Psoas muscle (tissue), 8 donors: Measurements from ENCODE around the gene NTSR2. TPM values are rescaled to one million over a fixed set of nuclear protein-coding genes. Genes with fewer than 3 reads are reported as not detected.

Experiments used
- ATAC-seq, 4 donors: fragments of 200-7000 bp; cut with Tn5 transposase; one replicate each; pipeline ENCODE4 v1.9.1; 2020; ENCODE audit warnings: moderate library complexity in 3 of 4, mild to moderate bottlenecking in 2 of 4
- DNase-seq, 2 donors: peaks; one replicate each; pipeline ENCODE4 v3.0.0-alpha.2; 2020
- H3K27ac ChIP-seq: fragments of 200-600 bp; one replicate; pipeline ENCODE4 v1.8.0; 2022
- H3K27me3 ChIP-seq, 3 donors: fragments of 200-600 bp in 1 of 3; one replicate each; pipeline versions ENCODE4 v1.6.1 to v1.8.0; 2013 to 2022; ENCODE audit warnings: low read length in 2 of 3, mild to moderate bottlenecking in 2 of 3, moderate library complexity in 1 of 3; ENCODE audit not compliant: insufficient read depth in 3 of 3
- H3K36me3 ChIP-seq, 2 donors: fragments of 200-600 bp in 1 of 2; one replicate each; pipeline versions ENCODE4 v1.6.1 to v1.8.0; 2013 to 2022; ENCODE audit warnings: low read depth in 1 of 2, mild to moderate bottlenecking in 1 of 2, moderate library complexity in 1 of 2; ENCODE audit not compliant: insufficient read depth in 1 of 2
- H3K4me1 ChIP-seq: fragments of 200-600 bp; one replicate; pipeline ENCODE4 v1.8.0; 2022
- H3K4me3 ChIP-seq: fragments of 200-600 bp; one replicate; pipeline ENCODE4 v1.8.0; 2022; ENCODE audit warnings: mild to moderate bottlenecking
- H3K9me3 ChIP-seq: fragments of 200-600 bp; one replicate; pipeline ENCODE4 v1.8.0; 2022
- WGBS, 3 donors: extraction: QIAGEN DNeasy Blood & Tissue Kit; methylation state at CpG; one replicate each; pipeline versions ENCODE4 v1.1.6 to v1.1.7; 2013; 5-methylcytosine and 5-hydroxymethylcytosine counted together
- intact Hi-C, 2 donors: fragments of 100-400 bp; cut with DNase I; formaldehyde crosslinking; loops; one replicate each; pipeline versions ENCODE4 v1.11.0 to v1.14.2; 2022
- polyA plus RNA-seq, 3 donors: library from polyadenylated mRNA; stranded (reverse); fragments of 200-250 nt; gene quantifications; one replicate each; pipeline ENCODE4 v1.2.3, GENCODE V29; 2013
- total RNA-seq, 4 donors: library from RNA; stranded (reverse); fragmentation: NEBNext Ultra II Directional in 2 of 4; extraction: Animal tissue kit (Norgen Biotek cat#: 25700) in 2 of 4; gene quantifications; one replicate each; pipeline versions ENCODE4 v1.2.1 to v1.2.4, GENCODE V29; 2021 to 2023
- TF ChIP-seq, protein P1 (sequence below): fragments of 200-600 bp; IDR thresholded peaks from one replicate; pipeline ENCODE4 v1.8.0; 2022; ENCODE audit warnings: antibody characterized with exemption
- donor health status: healthy with polysubstance abuse.
- donor health status: DM: no; HTN: no; CAD: no; lungs with moderate emphysema.
- donor health status: Bipolar disorder and iron deficiency.
- donor health status: healthy.
- donor health status: DM: yes; HTN: yes; CAD: no.
- donor health status: DM: no; HTN: no; CAD: no.
- donor health status: DM: no; HTN: no; CAD: no.
- donor health status: DM: yes; HTN: yes; CAD: no.

Gene NTSR2
- total and polyA plus RNA-seq, 7 donors, result 0.18 to 0.97 (median 0.35) TPM; not detected in 1

DNA sequence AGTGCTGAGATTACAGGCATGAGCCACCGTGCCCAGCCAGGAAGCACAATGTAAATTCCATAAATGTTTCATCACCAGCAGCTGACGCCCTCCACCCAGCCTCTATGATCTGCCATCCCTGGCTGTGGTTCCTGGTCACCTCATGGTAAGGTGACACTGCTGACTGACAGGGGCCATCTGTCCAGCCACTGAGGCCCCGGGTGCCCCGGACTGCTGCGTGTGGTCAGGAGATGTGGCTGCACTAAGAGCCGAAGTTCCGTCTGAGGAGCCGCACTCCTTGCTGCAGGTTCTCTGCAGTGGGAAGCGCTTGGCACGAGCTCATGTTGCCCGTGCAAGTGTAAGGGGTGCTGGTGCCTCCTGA is 10.9 kb downstream of the NTSR2 start:
- Histone ChIP-seq H3K4me1 (peaks cover 11% of the 10 kb centered on the region), H3K36me3 (no peaks in the 10 kb centered on the region), H3K4me3 (no peak overlapping the region), H3K27me3 (peaks cover 0 to 1% (median 0%) of the 10 kb centered on the region in 3 donors), H3K9me3 (no peaks in the 10 kb centered on the region), H3K27ac (peak overlapping the region; percentile 48)
- intact Hi-C loops, result loop anchor here in 1 of 2 donors (5.0 kb wide), 1 partner anchor 57 kb away; no protein-coding TSS in a partner anchor
- ATAC-seq (peak; percentile 96 to 98 (median 98)), DNase-seq (peak; percentile 74 to 85)
- 37 to 45% (median 38%) methylated on average over 11 of the region's 11 CpGs for WGBS, 3 donors
- TF ChIP-seq, protein P1, sequence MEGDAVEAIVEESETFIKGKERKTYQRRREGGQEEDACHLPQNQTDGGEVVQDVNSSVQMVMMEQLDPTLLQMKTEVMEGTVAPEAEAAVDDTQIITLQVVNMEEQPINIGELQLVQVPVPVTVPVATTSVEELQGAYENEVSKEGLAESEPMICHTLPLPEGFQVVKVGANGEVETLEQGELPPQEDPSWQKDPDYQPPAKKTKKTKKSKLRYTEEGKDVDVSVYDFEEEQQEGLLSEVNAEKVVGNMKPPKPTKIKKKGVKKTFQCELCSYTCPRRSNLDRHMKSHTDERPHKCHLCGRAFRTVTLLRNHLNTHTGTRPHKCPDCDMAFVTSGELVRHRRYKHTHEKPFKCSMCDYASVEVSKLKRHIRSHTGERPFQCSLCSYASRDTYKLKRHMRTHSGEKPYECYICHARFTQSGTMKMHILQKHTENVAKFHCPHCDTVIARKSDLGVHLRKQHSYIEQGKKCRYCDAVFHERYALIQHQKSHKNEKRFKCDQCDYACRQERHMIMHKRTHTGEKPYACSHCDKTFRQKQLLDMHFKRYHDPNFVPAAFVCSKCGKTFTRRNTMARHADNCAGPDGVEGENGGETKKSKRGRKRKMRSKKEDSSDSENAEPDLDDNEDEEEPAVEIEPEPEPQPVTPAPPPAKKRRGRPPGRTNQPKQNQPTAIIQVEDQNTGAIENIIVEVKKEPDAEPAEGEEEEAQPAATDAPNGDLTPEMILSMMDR, result no peak

DNA sequence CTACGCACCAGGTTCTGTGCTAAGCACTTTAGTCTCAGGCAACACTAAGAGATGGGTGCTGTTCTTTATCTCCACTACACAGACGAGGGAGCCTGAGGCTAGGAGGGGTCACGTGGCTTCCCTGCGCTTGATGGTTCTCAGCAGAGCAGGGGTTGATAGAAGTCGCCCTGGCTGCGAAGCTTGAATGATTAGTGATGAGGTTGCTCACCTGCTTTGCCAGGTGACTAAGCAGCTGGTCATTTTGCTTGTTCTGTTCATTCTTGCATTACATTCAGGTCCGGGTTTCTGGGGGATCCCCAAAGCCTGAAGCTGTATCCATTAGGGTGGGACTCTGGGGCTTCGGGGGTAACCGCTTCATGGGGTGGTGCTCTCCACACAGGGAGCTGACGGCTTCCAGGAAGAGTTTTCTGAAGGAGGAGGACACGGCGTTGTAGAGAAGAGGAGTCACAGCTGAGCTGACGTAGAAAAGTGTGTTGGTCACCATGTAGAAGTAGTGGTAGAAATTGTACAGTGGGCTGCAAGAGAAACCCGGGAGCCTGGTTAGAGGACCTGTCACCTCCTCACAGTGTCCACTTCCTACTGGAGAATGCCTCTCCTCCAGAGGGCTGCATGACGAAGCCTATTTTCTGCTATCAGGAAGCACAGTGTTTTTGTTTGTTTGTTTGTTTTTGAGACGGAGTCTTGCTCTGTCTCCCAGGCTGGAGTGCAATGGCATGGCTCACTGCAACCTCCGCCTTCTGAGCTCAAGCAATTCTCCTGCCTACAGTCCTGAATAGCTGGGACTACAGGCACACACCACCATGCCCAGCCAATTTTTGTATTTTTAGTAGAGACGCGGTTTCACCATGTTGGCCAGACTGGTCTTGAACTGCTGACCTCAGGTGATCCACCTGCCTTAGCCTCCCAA is 11.5 kb downstream of the NTSR2 start:
- ATAC-seq (peak in 1 of 4 donors; percentile 4), DNase-seq (no peak)
- TF ChIP-seq, protein P1, result no peak
- Histone ChIP-seq H3K4me1 (peaks cover 11% of the 10 kb centered on the region), H3K36me3 (no peaks in the 10 kb centered on the region), H3K27ac (peak overlapping the region; percentile 48), H3K9me3 (no peaks in the 10 kb centered on the region), H3K4me3 (no peak overlapping the region), H3K27me3 (peaks cover 0 to 1% (median 0%) of the 10 kb centered on the region in 3 donors)
- intact Hi-C loops, result loop anchor here in 1 of 2 donors (5.0 kb wide), 1 partner anchor 56 kb away; no protein-coding TSS in a partner anchor
- WGBS, 3 donors, result 70 to 75% (median 71%) methylated on average over 19 of the region's 19 CpGs

DNA sequence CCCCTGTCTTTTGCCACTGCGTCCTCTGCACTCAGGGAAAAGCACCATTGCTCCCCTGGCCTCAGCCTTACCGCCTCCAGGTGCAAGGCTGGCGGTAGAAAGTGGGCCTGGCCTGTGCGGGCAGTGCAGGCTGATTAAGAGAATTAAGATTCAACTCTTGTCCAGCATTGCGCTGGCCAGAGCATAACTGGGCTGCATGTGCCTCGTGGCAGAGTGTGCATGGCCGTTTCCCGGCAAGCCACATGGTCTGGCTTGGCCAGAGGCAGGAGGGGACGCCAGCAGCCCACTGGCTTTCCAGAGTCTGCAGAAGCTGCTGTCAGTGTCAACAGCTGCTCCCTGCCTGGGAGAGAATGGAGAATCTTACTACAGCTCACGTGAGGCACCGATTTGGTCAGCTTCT is 12.3 kb downstream of the NTSR2 start:
- WGBS, 3 donors, result 55 to 57% (median 57%) methylated on average over 11 of the region's 11 CpGs
- TF ChIP-seq, protein P1, result no peak
- no peaks in the 10 kb centered on the region for H3K9me3 ChIP-seq
- H3K36me3 ChIP-seq, result no peaks in the 10 kb centered on the region
- no peaks in the 10 kb centered on the region for H3K27me3 ChIP-seq
- peaks cover 11% of the 10 kb centered on the region for H3K4me1 ChIP-seq
- no peak overlapping the region for H3K4me3 ChIP-seq
- no peak for DNase-seq
- no peak for ATAC-seq
- intact Hi-C loops, result loop anchor here in 1 of 2 donors (5.0 kb wide), 1 partner anchor 55 kb away; no protein-coding TSS in a partner anchor
- no peak overlapping the region for H3K27ac ChIP-seq

DNA sequence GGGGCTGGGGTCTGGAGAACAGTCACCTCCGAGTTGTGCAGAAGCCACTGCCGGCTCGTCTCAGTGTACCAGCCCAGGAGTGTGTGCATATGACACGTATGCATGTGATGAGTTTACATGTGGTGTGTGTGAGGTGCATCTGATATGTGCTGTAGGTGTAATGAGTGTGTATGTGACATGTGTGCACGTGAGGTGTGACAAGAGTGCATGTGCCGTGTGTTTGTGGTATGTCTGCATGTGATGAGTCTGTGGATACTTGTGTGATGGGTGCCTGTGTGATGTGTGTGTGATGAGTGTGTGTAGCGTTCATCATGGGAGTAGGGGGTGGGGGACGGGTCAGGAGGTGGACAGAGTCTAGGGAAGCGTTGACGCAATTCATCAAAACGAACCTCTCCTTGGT is 12.8 kb downstream of the NTSR2 start:
- no peaks in the 10 kb centered on the region for H3K36me3 ChIP-seq
- H3K4me3 ChIP-seq, result no peak overlapping the region
- ATAC-seq (no peak), DNase-seq (no peak)
- H3K9me3 ChIP-seq, result no peaks in the 10 kb centered on the region
- peaks cover 11% of the 10 kb centered on the region for H3K4me1 ChIP-seq
- 89 to 94% (median 94%) methylated on average over 11 of the region's 11 CpGs for WGBS, 3 donors
- H3K27ac ChIP-seq, result no peak overlapping the region
- intact Hi-C loops, result loop anchor here in 1 of 2 donors (5.0 kb wide), 1 partner anchor 55 kb away; no protein-coding TSS in a partner anchor
- TF ChIP-seq, protein P1, result no peak
- no peaks in the 10 kb centered on the region for H3K27me3 ChIP-seq
